SK-N-SH treated with all-trans-retinoic acid at 6 μM for 48 hours (cell line): Measurements from ENCODE around the gene DTNBP1.

ENCODE experiments used
- CREB5 ChIP-seq: fragments of 250-450 bp; sonication (Bioruptor Pico); IDR thresholded peaks from 2 replicates; pipeline ENCODE4 v1.5.1; 2020; ENCODE audit warnings: low read depth, mild to moderate bottlenecking, moderate library complexity
- PATZ1 ChIP-seq: fragments of 250-450 bp; sonication (Bioruptor Pico); IDR thresholded peaks from 2 replicates; pipeline ENCODE4 v1.8.0; 2020; ENCODE audit warnings: mild to moderate bottlenecking, moderate library complexity, borderline replicate concordance

DNA sequence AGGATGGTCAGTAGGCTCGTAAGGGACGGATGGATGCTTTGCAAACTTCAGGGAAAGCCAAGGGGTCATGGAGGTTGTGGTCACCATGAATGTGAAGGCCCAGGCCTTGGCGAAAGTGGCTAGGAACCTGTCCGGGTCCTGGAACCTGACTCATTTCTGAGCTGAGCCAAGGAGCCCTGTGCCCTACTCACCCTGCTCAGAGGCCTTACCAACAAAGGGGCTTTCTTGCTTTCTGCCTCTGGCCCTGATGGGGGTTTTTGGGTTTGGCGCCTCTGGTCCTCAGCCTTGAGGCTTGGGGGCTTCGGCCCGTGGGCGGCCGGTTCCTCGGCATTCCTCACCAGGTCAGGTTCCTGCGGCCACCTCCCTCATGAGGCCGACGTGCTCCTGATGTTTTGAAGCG, 155.1 kb downstream of the DTNBP1 start:
- TF ChIP-seq CREB5 (CRISPR knock-in tag) (no peak), PATZ1 (CRISPR knock-in tag) (no peak)
